GM12878 (cell line): ENCODE data around the gene FBXO33. TPM values are rescaled to one million over a fixed set of nuclear protein-coding genes. Genes with fewer than 3 reads are reported as not detected.
A peak's percentile ranks its signal among the peaks of the same experiment; 100 is the strongest.

Source experiments
- ATF7 ChIP-seq: fragments of 450-650 bp; IDR thresholded peaks from 2 replicates; pipeline ENCODE4 v1.6.1; 2016; ENCODE audit warnings: low read depth, mild to moderate bottlenecking
- BMI1 ChIP-seq: fragments of 450-650 bp; IDR thresholded peaks from 2 replicates; pipeline ENCODE4 v1.6.1; 2016; ENCODE audit warnings: mild to moderate bottlenecking, moderate library complexity, borderline replicate concordance
- CBX5 ChIP-seq: sonication (generic); IDR thresholded peaks from 2 replicates; pipeline ENCODE4 v1.6.1; 2016; ENCODE audit warnings: low read depth, moderate library complexity, mild to moderate bottlenecking, inconsistent platforms
- CEBPB ChIP-seq, 2 experiments: fragments of 150-350 bp in 1 of 2; IDR thresholded peaks; 2 replicates each; pipeline ENCODE4 v1.6.1; 2012 to 2014; ENCODE audit warnings: low read depth in 2 of 2, low read length in 2 of 2, borderline replicate concordance in 1 of 2, inconsistent platforms in 1 of 2
- CREB1 ChIP-seq: IDR thresholded peaks from 2 replicates; pipeline ENCODE4 v1.6.1; 2012; ENCODE audit warnings: low read depth, mild to moderate bottlenecking, inconsistent platforms
- ETV6 ChIP-seq, 2 experiments: fragments of 450-650 bp in 1 of 2; IDR thresholded peaks in 1 of 2; conservative IDR thresholded peaks in 1 of 2; 2 replicates each; pipeline ENCODE4 v1.6.1; 2014; ENCODE audit warnings: antibody characterized with exemption in 1 of 2, borderline replicate concordance in 1 of 2, low read depth in 1 of 2, mild to moderate bottlenecking in 1 of 2, moderate library complexity in 1 of 2
- FOXK2 ChIP-seq: fragments of 450-650 bp; IDR thresholded peaks from 2 replicates; pipeline ENCODE4 v1.6.1; 2017; ENCODE audit warnings: mild to moderate bottlenecking, moderate library complexity
- FOXM1 ChIP-seq: IDR thresholded peaks from 2 replicates; pipeline ENCODE4 v1.6.1; 2012; ENCODE audit warnings: low read depth, mild to moderate bottlenecking, inconsistent platforms, low read length, moderate library complexity
- JUND ChIP-seq: IDR thresholded peaks from 2 replicates; pipeline ENCODE4 v1.6.1; 2012; ENCODE audit warnings: low read depth, mild to moderate bottlenecking, low read length, improper control_type of control experiment, moderate library complexity
- KLF5 ChIP-seq: fragments of 450-650 bp; IDR thresholded peaks from 2 replicates; pipeline ENCODE4 v1.6.1; 2014; ENCODE audit warnings: mild to moderate bottlenecking; ENCODE audit not compliant: partially characterized antibody
- LARP7 ChIP-seq: fragments of 450-650 bp; IDR thresholded peaks from 2 replicates; pipeline ENCODE4 v1.6.1; 2017; ENCODE audit warnings: mild to moderate bottlenecking
- MEF2B ChIP-seq: fragments of 450-650 bp; IDR thresholded peaks from 2 replicates; pipeline ENCODE4 v1.6.1; 2018; ENCODE audit warnings: mild to moderate bottlenecking, moderate library complexity; ENCODE audit not compliant: partially characterized antibody, poor library complexity, severe bottlenecking
- MTA2 ChIP-seq: fragments of 450-650 bp; IDR thresholded peaks from 2 replicates; pipeline ENCODE4 v1.6.1; 2016; ENCODE audit warnings: low read depth, mild to moderate bottlenecking, moderate library complexity
- MTA3 ChIP-seq: IDR thresholded peaks from 2 replicates; pipeline ENCODE4 v1.6.1; 2012; ENCODE audit warnings: low read length, inconsistent platforms, borderline replicate concordance
- MYC ChIP-seq: IDR thresholded peaks from 2 replicates; pipeline ENCODE4 v1.6.1; 2011; ENCODE audit warnings: mild to moderate bottlenecking, low read length, moderate library complexity, inconsistent platforms; ENCODE audit not compliant: insufficient read depth, insufficient replicate concordance, insufficient read length, severe bottlenecking
- NR2F1 ChIP-seq: fragments of 450-650 bp; conservative IDR thresholded peaks from 2 replicates; pipeline ENCODE4 v1.6.1; 2017; ENCODE audit warnings: mild to moderate bottlenecking
- NRF1 ChIP-seq: conservative IDR thresholded peaks from 2 replicates; pipeline ENCODE4 v1.6.1; 2011; ENCODE audit warnings: mild to moderate bottlenecking, low read depth, low read length, improper control_type of control experiment
- RAD51 ChIP-seq: fragments of 450-650 bp; IDR thresholded peaks from 2 replicates; pipeline ENCODE4 v1.6.1; 2016; ENCODE audit warnings: moderate library complexity, mild to moderate bottlenecking, inconsistent platforms
- RFX5 ChIP-seq: IDR thresholded peaks from 2 replicates; pipeline ENCODE4 v1.6.1; 2011; ENCODE audit warnings: low read depth, low read length, improper control_type of control experiment
- RUNX3 ChIP-seq: IDR thresholded peaks from 2 replicates; pipeline ENCODE4 v1.6.1; 2012; ENCODE audit warnings: low read length, inconsistent platforms
- SIX5 ChIP-seq: IDR thresholded peaks from 2 replicates; pipeline ENCODE4 v1.6.1; 2011; ENCODE audit warnings: mild to moderate bottlenecking, low read depth, low read length, moderate library complexity; ENCODE audit not compliant: severe bottlenecking
- SP1 ChIP-seq: IDR thresholded peaks from one replicate; pipeline ENCODE4 v1.6.1; 2011; ENCODE audit warnings: low read depth, low read length
- SRF ChIP-seq, 2 experiments: IDR thresholded peaks; 2 replicates each; pipeline ENCODE4 v1.6.1; 2011; ENCODE audit warnings: low read depth in 2 of 2, low read length in 2 of 2, mild to moderate bottlenecking in 1 of 2, moderate library complexity in 1 of 2
- WRNIP1 ChIP-seq: IDR thresholded peaks from 2 replicates; pipeline ENCODE4 v1.6.1; 2011; ENCODE audit warnings: low read depth, low read length, improper control_type of control experiment, borderline replicate concordance
- YBX1 ChIP-seq: fragments of 450-650 bp; IDR thresholded peaks from 2 replicates; pipeline ENCODE4 v1.6.1; 2016; ENCODE audit warnings: antibody characterized with exemption
- YY1 ChIP-seq: IDR thresholded peaks from 2 replicates; pipeline ENCODE4 v1.6.1; 2011; ENCODE audit warnings: low read depth, mild to moderate bottlenecking, low read length
- ZNF207 ChIP-seq: fragments of 450-650 bp; IDR thresholded peaks from 2 replicates; pipeline ENCODE4 v1.6.1; 2014; ENCODE audit warnings: antibody characterized with exemption, mild to moderate bottlenecking, borderline replicate concordance
- ZNF24 ChIP-seq: fragments of 450-650 bp; IDR thresholded peaks from 2 replicates; pipeline ENCODE4 v1.6.1; 2017; ENCODE audit warnings: antibody characterized with exemption, mild to moderate bottlenecking
- ZNF622 ChIP-seq: fragments of 450-650 bp; IDR thresholded peaks from 2 replicates; pipeline ENCODE4 v1.6.1; 2017; ENCODE audit warnings: mild to moderate bottlenecking, inconsistent platforms
- ZNF687 ChIP-seq: fragments of 450-650 bp; IDR thresholded peaks from 2 replicates; pipeline ENCODE4 v1.6.1; 2017; ENCODE audit warnings: mild to moderate bottlenecking, moderate library complexity
- ZSCAN29 ChIP-seq: fragments of 450-650 bp; IDR thresholded peaks from 2 replicates; pipeline ENCODE4 v1.6.1; 2017; ENCODE audit warnings: mild to moderate bottlenecking, moderate library complexity
- ZZZ3 ChIP-seq: IDR thresholded peaks from 2 replicates; pipeline ENCODE4 v1.6.1; 2011; ENCODE audit warnings: low read depth; ENCODE audit not compliant: control insufficient read depth, insufficient read length
- polyA plus RNA-seq, 11 experiments: library from polyadenylated mRNA; depleted of rRNA in 4 of 11; unstranded in 6 of 11; stranded (reverse) in 5 of 11; fragments of >200 nt; fragmentation: Nextera tagmentation in 4 of 11; fragmentation: Illumina TruSeq in 1 of 11; extraction: Ambion mirVana in 4 of 11; extraction: Trizol in 1 of 11; gene quantifications; 1 replicate in 1 of 11; 2 replicates in 10 of 11; pipeline versions ENCODE4 v1.2.1 to v1.2.3, GENCODE V29; 2011 to 2016; ENCODE audit warnings: inconsistent platforms in 2 of 11, missing spikeins in 2 of 11, low read depth in 1 of 11
- total RNA-seq, 4 experiments: library from RNA; depleted of rRNA in 3 of 4; stranded (reverse); fragments of >200 nt in 3 of 4; fragmentation: Illumina TruSeq in 1 of 4; extraction: Trizol in 1 of 4; gene quantifications; 2 replicates each; pipeline versions ENCODE4 v1.2.1 to v1.2.3, GENCODE V29; 2013 to 2021

FBXO33 gene
- total and polyA plus RNA-seq, 10 of the 15 experiments (the other 5 are each of a cell fraction or from before 2014, with no cell fraction given): 4.7 to 56.9 (median 19.6) TPM

GRCh38 chr14:39432179-39432618, at the start of gene FBXO33 (continued):
- TF ChIP-seq ETV6 (conservative IDR thresholded peaks at IDR 0.05 in 1 of 2, IDR thresholded peaks at IDR 0.05 in 1 of 2; ENCODE audit: borderline replicate concordance in 1 of 2, low read depth in 1 of 2) (no peak), RUNX3 (peak; percentile 62), SIX5 (peak; percentile 49), RAD51 (peak; percentile 72; the same call in 1 of the 2 replicates), ZNF24 (no peak), WRNIP1 (no peak), ATF7 (peak; percentile 100), JUND (peak; percentile 99), SRF (IDR thresholded peaks at IDR 0.05; ENCODE audit: low read depth in 2 of 2, low read length in 2 of 2) (no peak), CBX5 (no peak; the same call in 1 of the 2 replicates), CEBPB (IDR thresholded peaks at IDR 0.05; ENCODE audit: borderline replicate concordance in 1 of 2, low read depth in 2 of 2, low read length in 2 of 2) (no peak), ZZZ3 (no peak), LARP7 (no peak; the same call in 1 of the 2 replicates), NR2F1 (no peak), ZNF622 (no peak), YBX1 (no peak), YY1 (no peak), BMI1 (no peak), KLF5 (peak; percentile 100), ZNF207 (peak; percentile 98), ZSCAN29 (no peak; the same call in 1 of the 2 replicates), MTA2 (no peak; the same call in 1 of the 2 replicates), SP1 (peak; percentile 79), MYC (no peak), CREB1 (peak; percentile 89), MEF2B (no peak), FOXK2 (peak; percentile 99), NRF1 (no peak), MTA3 (no peak), RFX5 (no peak), FOXM1 (no peak), ZNF687 (no peak)
